Left lung (tissue), 10 donors: Measurements from ENCODE around the gene SH3PXD2A. TPM values are rescaled to one million over a fixed set of nuclear protein-coding genes. Genes with fewer than 3 reads are reported as not detected.
"Not testable (repeated sequence)": the region's sequence is repeated elsewhere in the genome, so short reads cannot be mapped to it uniquely, and the experiment has no call there.

Experiments used
- ATAC-seq: fragments of 200-7000 bp; cut with Tn5 transposase; one replicate; pipeline ENCODE4 v1.9.1; 2020; ENCODE audit warnings: moderate library complexity
- DNase-seq, 4 donors: peaks; one replicate each; pipeline ENCODE4 v3.0.0-alpha.2; 2013 to 2020
- H3K27ac ChIP-seq, 2 donors: fragments of 200-600 bp; sonication (generic) in 1 of 2; one replicate each; pipeline versions ENCODE4 v1.5.0 to v1.8.0; 2020 to 2021
- H3K27me3 ChIP-seq, 2 donors: fragments of 200-600 bp; sonication (generic) in 1 of 2; one replicate each; pipeline versions ENCODE4 v1.5.0 to v1.8.0; 2020 to 2021
- H3K36me3 ChIP-seq, 2 donors: fragments of 200-600 bp; sonication (generic) in 1 of 2; one replicate each; pipeline versions ENCODE4 v1.5.0 to v1.8.0; 2020 to 2021
- H3K4me1 ChIP-seq, 2 donors: fragments of 200-600 bp; one replicate each; pipeline ENCODE4 v1.8.0; 2021
- H3K4me3 ChIP-seq, 2 donors: fragments of 200-600 bp; sonication (generic) in 1 of 2; one replicate each; pipeline versions ENCODE4 v1.5.0 to v1.8.0; 2020 to 2021; ENCODE audit warnings: mild to moderate bottlenecking in 1 of 2
- H3K9me3 ChIP-seq, 2 donors: fragments of 200-600 bp; sonication (generic) in 1 of 2; one replicate each; pipeline versions ENCODE4 v1.5.0 to v1.8.0; 2020 to 2021
- intact Hi-C, 2 donors: fragments of 100-400 bp; cut with DNase I; formaldehyde crosslinking; loops; one replicate each; pipeline versions ENCODE4 v1.11.2 to v1.14.2; 2022
- polyA plus RNA-seq, 6 donors: library from polyadenylated mRNA; unstranded; fragments of 120-200 nt; gene quantifications; one replicate each; pipeline ENCODE4 v1.2.1, GENCODE V29; 2013; ENCODE audit not compliant: insufficient read length in 6 of 6
- total RNA-seq, 2 donors: library from RNA; stranded (reverse); fragmentation: NEBNext Ultra II Directional; extraction: Animal tissue kit (Norgen Biotek cat#: 25700); gene quantifications; one replicate each; pipeline ENCODE4 v1.2.1, GENCODE V29; 2021
- TF ChIP-seq, protein P1 (sequence below), 2 donors: fragments of 200-600 bp; sonication (generic) in 1 of 2; IDR thresholded peaks; one replicate each; pipeline versions ENCODE4 v1.5.0 to v1.8.0; 2021; ENCODE audit warnings: antibody characterized with exemption in 2 of 2
- donor health status: DM: no; HTN: yes; CAD: no.
- donor health status: DM: no; HTN: no; CAD: no.

SH3PXD2A gene
- total and polyA plus RNA-seq, 8 donors: 44.8 to 117 (median 91.7) TPM

DNA sequence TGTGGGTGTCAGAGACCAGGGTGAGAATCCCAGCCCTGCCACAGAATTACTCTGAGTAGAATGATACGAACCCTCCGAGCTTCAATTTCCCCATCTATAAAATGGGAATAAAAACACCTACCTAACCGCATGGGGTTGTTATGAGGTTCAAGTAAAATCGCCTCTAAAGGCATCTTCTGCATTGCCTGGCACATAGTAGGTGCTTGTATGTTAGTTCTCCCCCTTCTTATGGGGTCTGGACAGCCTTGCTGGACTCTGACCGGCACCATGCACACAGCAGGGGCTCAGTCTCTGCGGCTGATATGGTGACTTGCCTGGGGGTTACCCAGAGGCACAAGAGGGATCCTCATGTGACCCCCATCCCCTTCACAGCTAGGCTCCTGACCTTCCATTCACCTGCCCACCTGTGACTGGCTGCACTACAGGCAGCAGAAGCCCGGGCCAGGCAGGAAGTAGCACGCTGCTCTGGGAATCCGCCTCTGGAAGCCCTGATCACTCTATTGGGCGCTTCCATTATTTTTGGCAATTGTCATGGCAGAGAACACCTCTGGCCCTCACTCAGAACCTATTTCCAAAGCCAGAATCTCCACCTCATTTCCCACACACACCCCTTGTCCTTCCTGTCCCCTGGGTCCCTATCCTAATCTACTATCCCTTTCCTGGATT lies 6.0 kb downstream of the SH3PXD2A start:
- no peaks in the 10 kb centered on the region for H3K9me3 ChIP-seq
- intact Hi-C loops: no loop called here
- no peak for ATAC-seq

DNA sequence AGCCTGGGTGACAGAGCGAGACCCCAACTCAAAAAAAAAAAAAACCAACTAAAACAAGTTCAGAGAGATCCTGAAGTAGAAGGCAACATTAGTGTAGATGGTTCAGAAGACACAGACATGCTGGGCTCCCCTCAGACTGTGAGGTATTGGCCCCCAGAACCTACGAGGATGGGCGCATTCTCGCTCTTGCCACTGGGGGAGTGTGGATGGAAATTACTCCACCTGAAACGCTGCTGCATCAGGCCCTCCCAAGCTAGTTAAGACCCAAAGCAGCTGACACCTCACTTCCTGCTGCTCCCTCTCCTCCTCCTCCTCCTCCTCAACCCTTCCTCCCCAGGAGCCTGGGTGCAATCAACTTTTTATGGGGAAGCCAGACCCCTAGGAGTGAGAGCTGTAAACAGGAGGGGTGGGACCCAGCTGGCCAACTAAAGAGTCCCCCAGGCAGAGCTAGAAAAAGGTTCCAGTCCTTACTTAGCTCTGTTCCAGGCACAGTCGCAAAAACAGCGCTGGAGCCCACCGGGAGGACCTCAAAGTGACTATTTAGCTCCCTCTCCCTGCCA lies 7.4 kb downstream of the SH3PXD2A start:
- TF ChIP-seq, protein P1, sequence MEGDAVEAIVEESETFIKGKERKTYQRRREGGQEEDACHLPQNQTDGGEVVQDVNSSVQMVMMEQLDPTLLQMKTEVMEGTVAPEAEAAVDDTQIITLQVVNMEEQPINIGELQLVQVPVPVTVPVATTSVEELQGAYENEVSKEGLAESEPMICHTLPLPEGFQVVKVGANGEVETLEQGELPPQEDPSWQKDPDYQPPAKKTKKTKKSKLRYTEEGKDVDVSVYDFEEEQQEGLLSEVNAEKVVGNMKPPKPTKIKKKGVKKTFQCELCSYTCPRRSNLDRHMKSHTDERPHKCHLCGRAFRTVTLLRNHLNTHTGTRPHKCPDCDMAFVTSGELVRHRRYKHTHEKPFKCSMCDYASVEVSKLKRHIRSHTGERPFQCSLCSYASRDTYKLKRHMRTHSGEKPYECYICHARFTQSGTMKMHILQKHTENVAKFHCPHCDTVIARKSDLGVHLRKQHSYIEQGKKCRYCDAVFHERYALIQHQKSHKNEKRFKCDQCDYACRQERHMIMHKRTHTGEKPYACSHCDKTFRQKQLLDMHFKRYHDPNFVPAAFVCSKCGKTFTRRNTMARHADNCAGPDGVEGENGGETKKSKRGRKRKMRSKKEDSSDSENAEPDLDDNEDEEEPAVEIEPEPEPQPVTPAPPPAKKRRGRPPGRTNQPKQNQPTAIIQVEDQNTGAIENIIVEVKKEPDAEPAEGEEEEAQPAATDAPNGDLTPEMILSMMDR (IDR thresholded peaks at IDR 0.05): no peak
- H3K27me3 ChIP-seq: no peaks in the 10 kb centered on the region
- no peak overlapping the region for H3K27ac ChIP-seq
- DNase-seq: no peak
- H3K4me1 ChIP-seq: peaks cover 37 to 78% of the 10 kb centered on the region in 2 donors
- H3K9me3 ChIP-seq: no peaks in the 10 kb centered on the region
- H3K4me3 ChIP-seq: no peak overlapping the region
- ATAC-seq: no peak
- intact Hi-C loops: no loop called here
- H3K36me3 ChIP-seq: no peaks in the 10 kb centered on the region

More for the DNA sequence above, 6.0 kb downstream of the SH3PXD2A start:
- H3K27ac ChIP-seq: peak overlapping the region; percentile 41 to 70
- H3K27me3 ChIP-seq: peaks cover 0 to 13% of the 10 kb centered on the region in 2 donors
- TF ChIP-seq, protein P1 (IDR thresholded peaks at IDR 0.05): no peak
- no peak overlapping the region for H3K4me3 ChIP-seq
- no peaks in the 10 kb centered on the region for H3K36me3 ChIP-seq
- H3K4me1 ChIP-seq: peaks cover 47 to 78% of the 10 kb centered on the region in 2 donors
- DNase-seq: no peak

DNA sequence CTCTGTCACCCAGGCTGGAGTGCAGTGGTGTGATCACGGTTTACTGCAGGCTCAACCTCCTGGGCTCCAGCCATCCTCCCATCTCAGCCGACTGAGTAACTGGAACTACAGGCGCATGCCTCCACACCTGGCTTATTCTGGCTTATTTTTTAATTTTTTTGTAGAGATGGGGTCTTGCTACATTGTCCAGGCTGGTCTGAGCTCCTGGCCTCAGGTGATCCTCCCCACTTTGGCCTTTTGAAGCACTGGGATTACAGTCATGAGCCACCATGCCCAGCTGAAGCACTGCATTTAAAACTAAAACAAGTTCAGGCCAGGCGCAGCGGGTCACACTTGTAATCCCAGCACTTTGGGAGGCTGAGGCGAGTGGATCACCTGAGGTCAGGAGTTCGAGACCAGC lies 8.0 kb downstream of the SH3PXD2A start:
- H3K4me1 ChIP-seq: peaks cover 31 to 73% of the 10 kb centered on the region in 2 donors
- H3K27ac ChIP-seq: no peak overlapping the region
- intact Hi-C loops: no loop called here
- H3K36me3 ChIP-seq: no peaks in the 10 kb centered on the region
- no peaks in the 10 kb centered on the region for H3K27me3 ChIP-seq
- no peaks in the 10 kb centered on the region for H3K9me3 ChIP-seq
- H3K4me3 ChIP-seq: no peak overlapping the region
- no peak for ATAC-seq
- TF ChIP-seq, protein P1 (IDR thresholded peaks at IDR 0.05): no peak
- DNase-seq: no peak

DNA sequence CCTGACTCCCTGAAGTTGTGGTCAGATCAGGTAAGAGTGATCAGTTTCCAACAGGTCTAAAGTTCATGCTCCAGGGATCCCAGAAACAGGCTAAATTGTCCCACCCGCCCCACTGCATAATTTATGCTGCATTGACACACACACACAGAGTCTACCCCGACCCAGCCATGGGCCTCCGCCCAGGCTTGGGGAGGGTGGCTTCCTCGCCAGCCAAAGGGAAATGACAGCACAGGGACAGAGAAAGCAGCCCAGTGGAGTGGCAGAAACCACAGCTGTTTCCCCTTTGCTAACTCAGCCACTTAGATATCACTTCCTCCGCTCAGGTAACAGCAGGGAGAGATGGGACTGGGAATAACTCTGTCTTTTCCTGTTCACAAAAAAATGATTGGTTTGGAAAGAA lies 9.4 kb downstream of the SH3PXD2A start:
- peaks cover 17 to 60% of the 10 kb centered on the region in 2 donors for H3K4me1 ChIP-seq

DNA sequence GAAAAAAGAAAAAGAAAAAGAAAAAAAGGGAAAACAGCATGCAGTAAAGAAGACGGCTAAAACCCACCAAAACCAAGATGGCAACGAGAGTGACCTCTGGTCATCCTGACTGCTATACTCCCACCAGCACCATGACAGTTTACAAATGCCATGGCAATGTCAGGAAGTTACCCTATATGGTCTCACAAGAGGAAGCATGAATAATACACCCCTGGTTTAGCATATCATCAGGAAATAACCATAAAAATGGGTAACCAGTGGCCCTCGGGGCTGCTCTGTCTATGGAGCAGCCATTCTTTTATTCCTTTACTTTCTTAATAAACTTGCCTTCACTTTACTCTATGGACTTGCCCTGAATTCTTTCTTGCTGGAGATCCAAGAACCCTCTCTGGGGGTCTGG lies 10.0 kb downstream of the SH3PXD2A start:
- H3K27me3 ChIP-seq, H3K27ac ChIP-seq, intact Hi-C loops, H3K4me3 ChIP-seq, H3K36me3 ChIP-seq, ATAC-seq, DNase-seq, H3K9me3 ChIP-seq: not testable (repeated sequence)
- peaks cover 11 to 59% of the 10 kb centered on the region in 2 donors for H3K4me1 ChIP-seq

More for the DNA sequence above, 9.4 kb downstream of the SH3PXD2A start:
- ATAC-seq (peak; percentile 46), DNase-seq (no peak)
- Histone ChIP-seq H3K36me3 (no peaks in the 10 kb centered on the region), H3K9me3 (no peaks in the 10 kb centered on the region), H3K4me3 (no peak overlapping the region), H3K27me3 (no peaks in the 10 kb centered on the region), H3K27ac (peak overlapping the region in 1 of 2 donors; percentile 30)
- intact Hi-C loops: no loop called here
- TF ChIP-seq, protein P1 (IDR thresholded peaks at IDR 0.05): no peak
